Vagina (tissue), 2 donors: ENCODE data around the gene TTYH1. TPM values are rescaled to one million over a fixed set of nuclear protein-coding genes. Genes with fewer than 3 reads are reported as not detected.
A peak's percentile ranks its signal among the peaks of the same experiment; 100 is the strongest.

Source experiments
- DNase-seq, 2 donors: peaks; one replicate each; pipeline ENCODE4 v3.0.0-alpha.2; 2017; ENCODE audit errors: extremely low spot score in 2 of 2
- H3K27ac ChIP-seq: fragments of 200-600 bp; sonication (generic); one replicate; pipeline ENCODE4 v1.5.1; 2019
- H3K27me3 ChIP-seq: fragments of 200-600 bp; sonication (generic); one replicate; pipeline ENCODE4 v1.5.1; 2019
- H3K36me3 ChIP-seq, 2 donors: fragments of 200-600 bp; sonication (generic); one replicate each; pipeline ENCODE4 v1.5.1; 2017 to 2019
- H3K4me1 ChIP-seq: fragments of 200-600 bp; sonication (generic); one replicate; pipeline ENCODE4 v1.5.1; 2019
- H3K4me3 ChIP-seq, 2 donors: fragments of 200-600 bp; sonication (generic); 1 replicate in 1 of 2; 2 replicates in 1 of 2; pipeline ENCODE4 v1.5.1; 2016 to 2019
- H3K9me3 ChIP-seq: fragments of 200-600 bp; sonication (generic); one replicate; pipeline ENCODE4 v1.5.1; 2019
- CTCF ChIP-seq, 3 experiments: fragments of 450-650 bp in 2 of 3; fragments of 200-600 bp in 1 of 3; sonication (generic) in 1 of 3; IDR thresholded peaks; one replicate each; pipeline ENCODE4 v1.5.1; 2017 to 2019; ENCODE audit warnings: antibody characterized with exemption in 3 of 3, mild to moderate bottlenecking in 2 of 3, moderate library complexity in 2 of 3
- POLR2A ChIP-seq, 2 donors: fragments of 450-650 bp; IDR thresholded peaks; one replicate each; pipeline ENCODE4 v1.6.1; 2017; ENCODE audit warnings: antibody characterized with exemption in 2 of 2, mild to moderate bottlenecking in 2 of 2, moderate library complexity in 2 of 2
- POLR2AphosphoS5 ChIP-seq, 2 donors: sonication (generic); formaldehyde crosslinking; IDR thresholded peaks; one replicate each; pipeline ENCODE4 v1.9.0; 2017; ENCODE audit warnings: antibody characterized with exemption in 2 of 2, mild to moderate bottlenecking in 2 of 2, low read depth in 1 of 2; ENCODE audit not compliant: insufficient read depth in 1 of 2
- intact Hi-C: fragments of 100-400 bp; cut with DNase I; formaldehyde crosslinking; loops from one replicate; pipeline ENCODE4 v1.15.1; 2023
- total RNA-seq: library from RNA; depleted of rRNA; stranded (reverse); fragments of >200 nt; gene quantifications from one replicate; pipeline ENCODE4 v1.2.3, GENCODE V29; 2016

Gene TTYH1
- total RNA-seq, 1 donor from 2014 or later = 5.9 TPM

- TF ChIP-seq CTCF (IDR thresholded peaks at IDR 0.05) (no peak), POLR2AphosphoS5 (IDR thresholded peaks at IDR 0.05; ENCODE audit: insufficient read depth in 1 of 2, low read depth in 1 of 2) (peak in 1 of 2 donors; percentile 59)
- no peaks in the 10 kb centered on the region for H3K36me3 ChIP-seq
- H3K27me3 ChIP-seq = no peaks in the 10 kb centered on the region
- peak in 1 of 2 donors; percentile 86 for DNase-seq
- no peaks in the 10 kb centered on the region for H3K9me3 ChIP-seq
- H3K4me1 ChIP-seq = peaks cover 47% of the 10 kb centered on the region
- peak overlapping the region; percentile 64 for H3K27ac ChIP-seq
- intact Hi-C loops = no loop called here
- H3K4me3 ChIP-seq = peak overlapping the region; percentile 52 to 61
Measured at GRCh38 chr19:54470991-54471782, 55.9 kb downstream of the TTYH1 start.

- peak in 1 of 2 donors; percentile 88 for DNase-seq
- no peaks in the 10 kb centered on the region for H3K27me3 ChIP-seq
- peak within 1 kb of the TSS; percentile 88 for H3K27ac ChIP-seq
- intact Hi-C loops = no loop called here
- peak; percentile 72 to 94 for TF ChIP-seq POLR2AphosphoS5 (IDR thresholded peaks at IDR 0.05; ENCODE audit: insufficient read depth in 1 of 2, low read depth in 1 of 2)
- peak in 1 of 2 donors; percentile 76 for TF ChIP-seq POLR2A (IDR thresholded peaks at IDR 0.05)
- no peak for TF ChIP-seq CTCF (IDR thresholded peaks at IDR 0.05)
- no peaks in the 10 kb centered on the region for H3K36me3 ChIP-seq
- H3K4me3 ChIP-seq = peak within 1 kb of the TSS; percentile 48 to 50
- no peaks in the 10 kb centered on the region for H3K9me3 ChIP-seq
- H3K4me1 ChIP-seq = peaks cover 47% of the 10 kb centered on the region
Measured at GRCh38 chr19:54473071-54473891, 58.0 kb downstream of the TTYH1 start, which contains the start of gene CDC42EP5. CDC42EP5 (minus strand) TSS chr19:54473296; CDS start chr19:54465547, 7,749 bp downstream.

DNA sequence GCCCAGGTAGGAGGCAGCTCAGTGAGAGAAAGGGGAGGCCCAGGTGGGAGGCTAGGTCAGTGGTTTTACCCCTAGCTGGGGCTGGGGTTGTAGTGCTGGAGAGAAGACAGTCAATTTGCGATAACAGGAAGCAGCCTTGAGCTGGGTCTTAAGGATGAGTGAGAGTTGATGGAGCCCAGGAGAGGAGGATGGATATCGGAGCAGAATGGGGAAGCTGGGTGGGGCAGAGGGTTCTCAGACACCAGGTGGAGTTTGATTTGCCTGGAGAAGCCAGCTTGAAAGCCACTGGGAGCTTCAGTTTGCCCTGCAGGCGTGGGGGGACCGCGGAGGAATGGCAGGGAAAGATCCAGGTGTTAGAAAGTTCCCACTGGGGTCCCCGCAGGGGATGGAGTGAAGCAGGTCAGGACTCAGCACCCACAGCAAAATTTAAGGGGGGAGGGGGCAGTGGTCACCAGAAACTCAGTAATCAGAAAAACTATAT lies 58.7 kb downstream of the TTYH1 start:
- intact Hi-C loops = no loop called here
- H3K27ac ChIP-seq = peak overlapping the region; percentile 88
- peak overlapping the region; percentile 48 to 50 for H3K4me3 ChIP-seq
- H3K9me3 ChIP-seq = no peaks in the 10 kb centered on the region
- H3K27me3 ChIP-seq = no peaks in the 10 kb centered on the region
- peaks cover 47% of the 10 kb centered on the region for H3K4me1 ChIP-seq
- no peaks in the 10 kb centered on the region for H3K36me3 ChIP-seq
- TF ChIP-seq POLR2A (IDR thresholded peaks at IDR 0.05) (no peak), POLR2AphosphoS5 (IDR thresholded peaks at IDR 0.05; ENCODE audit: insufficient read depth in 1 of 2, low read depth in 1 of 2) (no peak), CTCF (IDR thresholded peaks at IDR 0.05) (no peak)
- DNase-seq = no peak

DNA sequence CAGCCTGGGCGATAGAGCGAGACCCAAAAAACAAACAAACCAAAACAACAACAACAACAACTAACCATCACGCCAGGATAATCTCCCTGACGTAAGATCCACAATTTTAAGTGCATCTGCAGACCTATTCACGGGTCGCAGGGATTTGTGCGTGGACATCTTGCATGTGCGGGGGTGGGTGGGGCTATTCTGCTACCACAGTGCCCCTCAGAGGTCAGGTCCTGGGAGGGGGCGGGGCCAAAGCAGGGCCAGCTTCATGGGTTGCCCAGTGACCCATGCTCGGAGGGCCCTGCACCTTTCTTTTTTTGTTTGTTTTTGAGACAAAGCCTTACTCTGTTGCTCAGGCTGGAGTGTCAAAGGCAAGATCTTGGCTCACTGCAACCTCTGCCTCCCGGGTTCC lies 60.4 kb downstream of the TTYH1 start:
- no peaks in the 10 kb centered on the region for H3K27me3 ChIP-seq
- intact Hi-C loops = no loop called here
- no peak for DNase-seq

More for the DNA sequence above, 60.4 kb downstream of the TTYH1 start:
- H3K27ac ChIP-seq = no peak overlapping the region
- H3K4me1 ChIP-seq = peaks cover 29% of the 10 kb centered on the region
- TF ChIP-seq POLR2A (IDR thresholded peaks at IDR 0.05) (no peak), CTCF (IDR thresholded peaks at IDR 0.05) (no peak), POLR2AphosphoS5 (IDR thresholded peaks at IDR 0.05; ENCODE audit: insufficient read depth in 1 of 2, low read depth in 1 of 2) (no peak)
- no peaks in the 10 kb centered on the region for H3K36me3 ChIP-seq
- H3K4me3 ChIP-seq = no peak overlapping the region
- H3K9me3 ChIP-seq = no peaks in the 10 kb centered on the region
